ENCODE data around the gene LYPLAL1.
A peak's percentile ranks its signal among the peaks of the same experiment; 100 is the strongest.

LYPLAL1 gene

GRCh38 chr1:219173758-219174459, at the start of gene LYPLAL1:
Gene LYPLAL1, plus strand, starts transcription at chr1:219173878. Its CDS starts 13 bp downstream, at chr1:219173891.
- DNase-seq: peak; percentile 89

DNA sequence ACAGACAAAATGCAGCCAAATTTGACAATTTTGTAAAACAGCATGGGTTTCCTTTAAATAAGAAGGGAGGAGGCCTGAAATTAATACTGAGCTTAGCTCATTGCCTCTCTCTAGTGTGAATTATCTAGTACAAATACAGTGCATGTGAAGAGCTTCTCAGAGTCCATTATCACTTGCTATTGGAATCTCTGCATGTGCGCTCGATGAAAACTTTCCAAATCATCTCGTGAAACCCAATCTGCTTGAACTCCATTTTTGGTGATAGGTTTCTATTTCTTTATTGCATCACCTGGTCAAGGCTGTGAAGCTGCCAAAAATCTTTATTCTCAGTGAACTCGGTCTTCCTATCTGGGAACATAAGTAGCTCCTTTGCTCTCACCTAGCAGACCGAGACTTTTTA, 49.5 kb upstream of the LYPLAL1 start:
- no peak for DNase-seq

DNA sequence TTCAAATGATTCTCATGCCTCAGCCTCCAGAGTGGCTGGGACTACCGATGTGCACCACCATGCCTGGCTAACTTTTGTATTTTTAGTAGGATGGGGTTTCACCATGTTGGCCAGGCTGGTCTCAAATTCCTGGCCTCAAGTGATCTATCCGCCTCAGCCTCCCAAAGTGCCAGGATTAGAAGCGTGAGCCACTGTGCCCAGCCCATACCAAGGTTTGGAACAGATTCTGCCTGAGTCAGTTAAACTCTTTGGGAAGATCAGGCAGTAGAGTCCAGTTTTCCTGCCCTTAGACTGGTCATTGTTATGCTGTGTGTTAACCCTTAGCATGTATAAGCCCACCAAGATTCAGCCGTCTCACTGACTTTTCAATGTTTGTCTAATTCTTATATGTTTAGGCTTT, 48.3 kb upstream of the LYPLAL1 start:
- DNase-seq: no peak

GRCh38 chr1:219126377-219126776, 47.3 kb upstream of the LYPLAL1 start:
- DNase-seq: no peak

GRCh38 chr1:219128957-219129356, 44.7 kb upstream of the LYPLAL1 start:
- no peak for DNase-seq

- DNase-seq: no peak
Observed at GRCh38 chr1:219130366-219130935, 43.2 kb upstream of the LYPLAL1 start.

DNA sequence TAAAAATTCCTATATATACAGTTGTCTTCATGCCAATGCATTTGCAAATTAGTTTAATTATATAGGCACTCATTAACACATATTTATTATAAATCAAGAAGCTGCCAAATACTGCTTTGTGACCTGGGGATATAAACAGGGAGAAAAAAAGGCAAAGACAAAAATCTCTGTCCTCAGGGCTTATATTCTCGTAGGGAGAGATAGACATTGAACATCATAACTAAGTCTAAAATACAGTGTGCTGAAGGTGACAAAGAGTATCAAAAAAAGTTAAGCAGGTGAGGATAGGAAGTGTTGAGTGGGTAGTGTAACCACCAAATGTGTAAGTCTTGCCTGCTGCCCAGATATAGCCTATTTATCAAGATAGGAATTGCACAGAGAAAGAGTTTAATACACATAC, 40.7 kb upstream of the LYPLAL1 start:
- no peak for DNase-seq

- DNase-seq: no peak
Observed at GRCh38 chr1:219138747-219139146, 34.9 kb upstream of the LYPLAL1 start.

GRCh38 chr1:219140303-219140877, 33.3 kb upstream of the LYPLAL1 start:
- DNase-seq: no peak

- DNase-seq: no peak
Observed at GRCh38 chr1:219143735-219144134, 29.9 kb upstream of the LYPLAL1 start.

- DNase-seq: no peak
Observed at GRCh38 chr1:219144658-219145315, 28.9 kb upstream of the LYPLAL1 start.

- DNase-seq: no peak
Observed at GRCh38 chr1:219147571-219148019, 26.1 kb upstream of the LYPLAL1 start.

DNA sequence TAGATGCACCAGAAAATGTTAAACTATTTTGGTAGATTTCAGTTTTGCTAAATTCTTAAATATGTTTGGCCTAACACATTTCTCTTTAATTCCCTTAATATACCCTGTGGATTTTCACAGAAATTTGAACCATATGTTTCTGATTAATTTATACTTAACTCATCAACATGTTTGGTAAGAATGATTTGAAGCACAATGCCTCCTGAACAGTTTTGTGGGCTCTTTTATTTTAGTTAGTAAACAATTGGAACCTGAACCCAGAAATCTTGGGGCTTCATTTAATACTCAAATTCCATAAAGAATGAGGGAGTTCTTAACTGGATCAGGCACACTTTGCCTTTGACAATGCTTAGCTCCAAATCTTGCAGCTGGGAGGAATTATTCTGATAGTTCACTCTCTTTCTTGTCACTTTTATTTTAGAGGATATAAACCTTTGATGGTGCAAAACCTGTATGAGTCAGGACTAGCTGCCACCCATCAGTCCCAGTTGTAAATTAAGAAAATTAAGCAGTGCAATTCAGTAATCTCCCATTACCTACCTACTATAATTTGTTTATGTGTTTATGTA, 24.6 kb upstream of the LYPLAL1 start:
- no peak for DNase-seq

GRCh38 chr1:219149953-219150352, 23.7 kb upstream of the LYPLAL1 start:
- DNase-seq: no peak

GRCh38 chr1:219150913-219151312, 22.8 kb upstream of the LYPLAL1 start:
- DNase-seq: no peak

DNA sequence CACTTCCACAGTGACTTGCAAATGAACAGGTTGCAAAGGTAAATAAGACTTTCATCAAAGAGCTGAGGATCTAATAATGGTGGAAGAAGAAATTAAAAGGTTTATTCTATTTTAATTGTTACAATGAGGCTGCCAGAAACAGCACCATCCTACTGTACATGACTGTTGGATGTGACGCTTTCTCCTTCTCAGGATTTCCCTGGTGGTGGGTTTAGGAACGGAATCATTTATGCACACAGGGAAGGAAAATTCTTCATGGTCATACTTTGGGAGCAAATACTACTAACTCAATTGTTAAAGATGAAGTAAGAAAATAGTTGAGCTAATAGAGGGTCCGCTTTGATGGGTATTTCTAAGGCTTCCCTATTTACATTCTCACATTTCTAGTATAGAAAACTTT, 22.2 kb upstream of the LYPLAL1 start:
- DNase-seq: no peak

- DNase-seq: no peak
Observed at GRCh38 chr1:219152751-219153150, 20.9 kb upstream of the LYPLAL1 start.

- DNase-seq: no peak
Observed at GRCh38 chr1:219153723-219154122, 20.0 kb upstream of the LYPLAL1 start.

GRCh38 chr1:219155135-219155534, 18.5 kb upstream of the LYPLAL1 start:
- no peak for DNase-seq

DNA sequence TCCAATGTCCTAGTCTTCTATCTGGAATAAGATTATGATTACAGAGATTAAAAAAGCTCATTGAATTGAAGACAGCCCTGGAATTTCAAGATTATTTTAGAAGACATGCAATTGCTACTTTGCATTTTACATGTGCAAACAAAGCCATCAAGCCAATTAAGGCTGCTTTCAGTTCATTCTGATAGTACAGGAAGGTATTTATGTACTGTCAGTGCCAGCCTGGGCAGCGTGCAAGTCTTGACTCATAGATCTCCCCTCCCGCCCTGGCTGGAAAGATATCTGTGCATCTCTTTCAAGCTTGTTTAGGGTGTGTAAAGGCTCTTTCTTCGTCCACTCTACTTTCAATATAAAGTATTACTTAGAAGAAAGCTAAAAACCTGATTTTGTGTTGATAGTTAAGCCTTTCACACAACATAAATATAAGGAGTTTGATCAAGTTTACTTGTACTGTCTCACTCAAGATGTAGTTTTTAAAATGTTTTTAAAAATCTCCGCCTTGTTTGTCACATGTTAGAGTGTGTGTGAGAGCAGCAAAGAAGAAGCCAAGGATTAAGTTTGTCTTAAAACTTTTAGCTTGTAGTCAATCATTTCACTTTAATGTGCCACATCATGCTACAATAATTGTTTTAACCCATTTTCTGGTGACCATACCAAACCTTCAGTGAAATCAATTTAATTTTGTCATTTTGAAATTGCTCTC, 13.6 kb upstream of the LYPLAL1 start:
- no peak for DNase-seq

GRCh38 chr1:219160967-219161366, 12.7 kb upstream of the LYPLAL1 start:
- DNase-seq: no peak

- no peak for DNase-seq
Observed at GRCh38 chr1:219161371-219161770, 12.3 kb upstream of the LYPLAL1 start.

- no peak for DNase-seq
Observed at GRCh38 chr1:219163401-219163954, 10.2 kb upstream of the LYPLAL1 start.
